Esophagus (tissue), 2 donors: Measurements from ENCODE around the gene ZNF585A. TPM values are rescaled to one million over a fixed set of nuclear protein-coding genes. Genes with fewer than 3 reads are reported as not detected.
"Not testable (repeated sequence)": the region's sequence is repeated elsewhere in the genome, so short reads cannot be mapped to it uniquely, and the experiment has no call there.

ENCODE experiments used
- H3K27ac ChIP-seq, 2 donors: one replicate each; pipeline ENCODE4 v1.5.1; 2013; ENCODE audit warnings: low read depth in 2 of 2, mild to moderate bottlenecking in 2 of 2, inconsistent platforms in 1 of 2, low read length in 1 of 2, moderate library complexity in 1 of 2
- H3K27me3 ChIP-seq, 2 donors: one replicate each; pipeline ENCODE4 v1.6.1; 2013; ENCODE audit warnings: low read length in 2 of 2, control low read depth in 1 of 2, mild to moderate bottlenecking in 1 of 2; ENCODE audit not compliant: insufficient read depth in 2 of 2, control insufficient read depth in 1 of 2
- H3K36me3 ChIP-seq, 2 donors: one replicate each; pipeline ENCODE4 v1.6.1; 2013; ENCODE audit warnings: low read length in 1 of 2; ENCODE audit not compliant: control insufficient read depth in 2 of 2, insufficient read depth in 2 of 2
- H3K4me1 ChIP-seq, 2 donors: one replicate each; pipeline ENCODE4 v1.6.1; 2013; ENCODE audit warnings: low read length in 1 of 2; ENCODE audit not compliant: control insufficient read depth in 2 of 2, insufficient read depth in 2 of 2
- H3K4me3 ChIP-seq, 2 donors: one replicate each; pipeline ENCODE4 v1.5.1; 2013; ENCODE audit warnings: low read length in 2 of 2, mild to moderate bottlenecking in 2 of 2, low read depth in 1 of 2, moderate library complexity in 1 of 2
- H3K9me3 ChIP-seq, 2 donors: one replicate each; pipeline ENCODE4 v1.6.1; 2013; ENCODE audit warnings: mild to moderate bottlenecking in 2 of 2, low read depth in 1 of 2, low read length in 1 of 2, moderate library complexity in 1 of 2; ENCODE audit not compliant: control insufficient read depth in 2 of 2, insufficient read depth in 1 of 2
- WGBS, 2 donors: extraction: QIAGEN DNeasy Blood & Tissue Kit; methylation state at CpG; one replicate each; pipeline ENCODE4 v1.1.7; 2013; 5-methylcytosine and 5-hydroxymethylcytosine counted together
- polyA plus RNA-seq, 2 donors: library from polyadenylated mRNA; stranded (reverse); fragments of 200-250 nt; gene quantifications; one replicate each; pipeline ENCODE4 v1.2.3, GENCODE V29; 2013
- donor health status: healthy with polysubstance abuse.
- donor health status: Bipolar disorder and iron deficiency.

ZNF585A gene
- polyA plus RNA-seq, 2 donors: 10.8 to 13.9 TPM

DNA sequence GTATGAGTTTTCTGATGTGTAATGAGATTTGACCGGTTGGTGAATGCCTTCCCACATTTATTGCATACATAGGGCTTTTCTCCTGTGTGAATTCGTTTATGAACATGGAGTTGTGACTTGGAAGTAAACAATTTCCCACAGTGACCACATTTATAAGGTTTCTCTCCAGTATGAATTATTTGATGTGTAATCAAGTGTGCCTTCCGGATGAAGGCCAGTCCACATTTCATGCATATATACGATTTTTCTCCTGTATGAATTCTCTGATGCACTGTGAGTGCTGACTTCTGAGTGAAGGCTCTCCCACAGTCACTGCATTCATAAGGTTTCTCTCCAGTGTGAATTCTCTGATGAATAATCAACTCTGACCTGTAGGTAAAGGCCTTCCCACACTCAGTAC, 13.6 kb upstream of the ZNF585A start:
- not testable (repeated sequence) for H3K27ac ChIP-seq, H3K27me3 ChIP-seq, H3K4me1 ChIP-seq, H3K4me3 ChIP-seq
- 94 to 96% methylated on average over 4 of the region's 4 CpGs for whole genome bisulfite sequencing, 2 donors
- H3K9me3 ChIP-seq: peaks cover 4 to 21% of the 10 kb centered on the region in 2 donors
- H3K36me3 ChIP-seq: peaks cover 6 to 17% of the 10 kb centered on the region in 2 donors

GRCh38 chr19:37165635-37166034, 6.9 kb downstream of the ZNF585A start:
- H3K4me1 ChIP-seq: no peaks in the 10 kb centered on the region
- H3K27ac ChIP-seq: no peak overlapping the region
- H3K36me3 ChIP-seq: peaks cover 8 to 16% of the 10 kb centered on the region in 2 donors
- peaks cover 2 to 13% of the 10 kb centered on the region in 2 donors for H3K9me3 ChIP-seq
- 95 to 96% methylated on average over 1 of the region's 1 CpG for WGBS, 2 donors
- no peaks in the 10 kb centered on the region for H3K27me3 ChIP-seq
- H3K4me3 ChIP-seq: no peak overlapping the region

DNA sequence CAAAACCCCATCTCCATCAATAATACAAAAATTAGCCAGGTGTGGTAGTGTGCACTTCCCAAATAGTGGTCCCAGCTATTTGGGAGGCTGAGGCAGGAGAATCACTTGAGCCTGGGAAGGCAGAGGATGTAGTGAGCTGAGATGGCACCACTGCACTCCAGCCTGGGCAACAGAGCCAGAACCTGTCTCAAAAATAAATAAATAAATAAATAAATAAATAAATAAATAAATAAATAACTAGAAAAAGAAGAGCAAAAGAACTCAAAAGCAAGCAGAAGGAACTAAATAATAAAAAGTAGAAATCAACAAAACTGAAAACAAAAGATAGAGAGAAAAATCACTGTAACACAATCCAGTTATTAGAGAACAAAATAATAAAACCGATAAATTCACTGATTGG, 12.3 kb downstream of the ZNF585A start:
- Histone ChIP-seq H3K4me1 (no peaks in the 10 kb centered on the region), H3K27me3 (no peaks in the 10 kb centered on the region), H3K9me3 (peaks cover 6 to 30% of the 10 kb centered on the region in 2 donors), H3K27ac (no peak overlapping the region), H3K4me3 (no peak overlapping the region), H3K36me3 (peaks cover 6 to 14% of the 10 kb centered on the region in 2 donors)
- WGBS, 2 donors: 94 to 100% methylated on average over 1 of the region's 1 CpG

- Histone ChIP-seq H3K9me3 (peaks cover 13 to 34% of the 10 kb centered on the region in 2 donors), H3K27me3 (no peaks in the 10 kb centered on the region)
- WGBS, 2 donors: 96 to 97% methylated on average over 3 of the region's 3 CpGs
These were observed 24.3 kb downstream of the ZNF585A start for GRCh38 chr19:37148214-37148613.

DNA sequence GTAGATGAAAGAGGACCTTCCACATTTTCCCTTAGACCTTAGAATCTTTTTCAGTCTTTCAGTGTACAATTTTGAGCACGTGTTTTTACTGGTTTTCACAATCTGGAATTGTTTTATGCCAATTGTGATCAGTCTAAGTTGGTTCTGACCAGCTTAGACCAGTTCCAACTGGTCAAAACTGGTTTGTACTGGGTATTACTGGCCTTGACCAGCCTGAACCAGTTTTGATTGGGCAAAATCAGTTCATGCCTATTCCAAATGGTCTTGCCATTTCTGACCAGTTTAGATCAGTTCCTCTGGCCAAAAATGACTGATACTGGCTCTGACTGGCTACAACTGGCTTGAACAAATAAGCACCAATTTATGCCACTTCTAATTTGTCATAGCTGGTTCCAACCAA, 36.4 kb downstream of the ZNF585A start:
- peaks cover 31 to 35% of the 10 kb centered on the region in 2 donors for H3K9me3 ChIP-seq
- no peak overlapping the region for H3K27ac ChIP-seq
- WGBS, 2 donors: 16 to 19% methylated on average over 1 of the region's 1 CpG
- no peak overlapping the region for H3K4me3 ChIP-seq
- no peaks in the 10 kb centered on the region for H3K36me3 ChIP-seq
- peaks cover 0 to 2% of the 10 kb centered on the region in 2 donors for H3K27me3 ChIP-seq
- no peaks in the 10 kb centered on the region for H3K4me1 ChIP-seq

More at GRCh38 chr19:37148214-37148613, 24.3 kb downstream of the ZNF585A start:
- Histone ChIP-seq H3K27ac (no peak overlapping the region), H3K36me3 (peaks cover 0 to 3% of the 10 kb centered on the region in 2 donors), H3K4me1 (no peaks in the 10 kb centered on the region), H3K4me3 (no peak overlapping the region)

DNA sequence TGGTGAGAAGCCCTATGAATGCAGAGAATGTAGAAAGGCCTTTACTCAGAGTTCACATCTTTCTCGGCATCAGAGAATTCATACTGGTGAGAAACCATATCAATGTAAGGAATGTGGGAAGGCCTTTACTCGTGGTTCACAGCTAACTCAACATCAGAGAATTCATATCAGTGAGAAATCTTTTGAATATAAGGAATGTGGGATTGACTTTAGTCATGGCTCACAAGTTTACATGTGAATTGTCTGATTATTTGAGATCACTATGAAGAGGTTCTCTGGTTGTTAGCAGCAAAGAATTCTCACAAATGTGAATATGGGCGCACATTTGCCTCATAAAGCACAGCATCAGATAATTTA, 43.7 kb downstream of the ZNF585A start:
- peaks cover 15 to 24% of the 10 kb centered on the region in 2 donors for H3K9me3 ChIP-seq
- 94 to 98% methylated on average over 3 of the region's 3 CpGs for WGBS, 2 donors
- no peaks in the 10 kb centered on the region for H3K4me1 ChIP-seq
- H3K36me3 ChIP-seq: peaks cover 4 to 8% of the 10 kb centered on the region in 2 donors
- H3K27me3 ChIP-seq: no peaks in the 10 kb centered on the region
- H3K4me3 ChIP-seq: no peak overlapping the region
- H3K27ac ChIP-seq: no peak overlapping the region

- no peak overlapping the region for H3K27ac ChIP-seq
- peaks cover 10 to 21% of the 10 kb centered on the region in 2 donors for H3K9me3 ChIP-seq
- H3K4me1 ChIP-seq: no peaks in the 10 kb centered on the region
- H3K27me3 ChIP-seq: no peaks in the 10 kb centered on the region
- peaks cover 4 to 8% of the 10 kb centered on the region in 2 donors for H3K36me3 ChIP-seq
- WGBS, 2 donors: 96 to 98% methylated on average over 12 of the region's 12 CpGs
- H3K4me3 ChIP-seq: no peak overlapping the region
These were observed 44.3 kb downstream of the ZNF585A start for GRCh38 chr19:37127999-37128820.

DNA sequence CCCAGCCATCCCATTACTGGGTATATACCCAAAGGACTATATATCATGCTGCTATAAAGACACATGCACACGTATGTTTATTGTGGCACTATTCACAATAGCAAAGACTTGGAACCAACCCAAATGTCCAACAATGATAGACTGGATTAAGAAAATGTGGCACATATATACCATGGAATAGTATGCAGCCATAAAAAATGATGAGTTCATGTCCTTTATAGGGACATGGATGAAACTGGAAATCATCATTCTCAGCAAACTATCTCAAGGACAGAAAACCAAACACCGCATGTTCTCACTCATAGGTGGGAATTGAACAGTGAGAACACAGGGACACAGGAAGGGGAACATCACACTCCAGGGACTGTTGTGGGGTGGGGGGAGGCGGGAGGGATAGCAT, 50.4 kb downstream of the ZNF585A start:
- H3K36me3 ChIP-seq, H3K27me3 ChIP-seq, H3K4me3 ChIP-seq, H3K4me1 ChIP-seq, H3K9me3 ChIP-seq, H3K27ac ChIP-seq: not testable (repeated sequence)
- WGBS, 2 donors: 94 to 100% methylated on average over 2 of the region's 3 CpGs

DNA sequence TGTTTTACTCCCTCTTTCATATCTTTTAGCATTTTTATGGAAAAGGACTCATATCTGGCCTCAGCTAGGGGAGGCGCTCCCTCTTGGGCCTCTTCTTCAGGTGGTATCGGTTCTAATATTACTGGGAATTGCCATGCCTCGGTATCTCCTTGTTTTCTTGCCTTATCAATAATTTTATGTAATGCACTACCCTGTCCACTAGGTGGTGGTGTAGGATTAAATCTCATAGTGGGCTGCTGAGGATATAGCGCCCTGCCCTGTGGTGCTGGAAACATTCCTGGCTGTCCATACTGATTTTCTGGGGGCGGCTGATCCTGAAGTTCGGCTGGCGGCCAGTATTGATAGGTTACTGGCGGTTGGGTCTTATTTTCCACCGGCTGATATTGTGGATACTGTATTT, 58.5 kb downstream of the ZNF585A start:
- peaks cover 12 to 38% of the 10 kb centered on the region in 2 donors for H3K9me3 ChIP-seq
- H3K36me3 ChIP-seq: peaks cover 0 to 10% of the 10 kb centered on the region in 2 donors
- H3K4me1 ChIP-seq: no peaks in the 10 kb centered on the region
- no peak overlapping the region for H3K4me3 ChIP-seq
- H3K27ac ChIP-seq: no peak overlapping the region
- H3K27me3 ChIP-seq: no peaks in the 10 kb centered on the region
- WGBS, 2 donors: 91 to 95% methylated on average over 9 of the region's 9 CpGs

- Histone ChIP-seq H3K36me3 (peaks cover 0 to 15% of the 10 kb centered on the region in 2 donors), H3K9me3 (peaks cover 15 to 43% of the 10 kb centered on the region in 2 donors)
- not testable (repeated sequence) for H3K4me1 ChIP-seq
These were observed 60.7 kb downstream of the ZNF585A start for GRCh38 chr19:37111753-37112152.

More at GRCh38 chr19:37111753-37112152, 60.7 kb downstream of the ZNF585A start:
- H3K27ac ChIP-seq, H3K4me3 ChIP-seq, H3K27me3 ChIP-seq: not testable (repeated sequence)
- WGBS, 2 donors: 84 to 87% methylated on average over 7 of the region's 7 CpGs
